ENCODE data around the gene OPRD1. TPM values are rescaled to one million over a fixed set of nuclear protein-coding genes. Genes with fewer than 3 reads are reported as not detected.
A peak's percentile ranks its signal among the peaks of the same experiment; 100 is the strongest.

Gene OPRD1
- total RNA-seq, 1 donor from 2014 or later, result not detected

- no peak for ATAC-seq
- TF ChIP-seq, protein P1, sequence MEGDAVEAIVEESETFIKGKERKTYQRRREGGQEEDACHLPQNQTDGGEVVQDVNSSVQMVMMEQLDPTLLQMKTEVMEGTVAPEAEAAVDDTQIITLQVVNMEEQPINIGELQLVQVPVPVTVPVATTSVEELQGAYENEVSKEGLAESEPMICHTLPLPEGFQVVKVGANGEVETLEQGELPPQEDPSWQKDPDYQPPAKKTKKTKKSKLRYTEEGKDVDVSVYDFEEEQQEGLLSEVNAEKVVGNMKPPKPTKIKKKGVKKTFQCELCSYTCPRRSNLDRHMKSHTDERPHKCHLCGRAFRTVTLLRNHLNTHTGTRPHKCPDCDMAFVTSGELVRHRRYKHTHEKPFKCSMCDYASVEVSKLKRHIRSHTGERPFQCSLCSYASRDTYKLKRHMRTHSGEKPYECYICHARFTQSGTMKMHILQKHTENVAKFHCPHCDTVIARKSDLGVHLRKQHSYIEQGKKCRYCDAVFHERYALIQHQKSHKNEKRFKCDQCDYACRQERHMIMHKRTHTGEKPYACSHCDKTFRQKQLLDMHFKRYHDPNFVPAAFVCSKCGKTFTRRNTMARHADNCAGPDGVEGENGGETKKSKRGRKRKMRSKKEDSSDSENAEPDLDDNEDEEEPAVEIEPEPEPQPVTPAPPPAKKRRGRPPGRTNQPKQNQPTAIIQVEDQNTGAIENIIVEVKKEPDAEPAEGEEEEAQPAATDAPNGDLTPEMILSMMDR (IDR thresholded peaks at IDR 0.05), result no peak
- H3K27ac ChIP-seq, result no peak overlapping the region
- H3K4me1 ChIP-seq, result no peaks in the 10 kb centered on the region
- intact Hi-C loops (cut with DNase I), result no loop called here
- H3K4me3 ChIP-seq, result no peak overlapping the region
- no peak for DNase-seq
- no peaks in the 10 kb centered on the region for H3K36me3 ChIP-seq
- H3K9me3 ChIP-seq, result no peaks in the 10 kb centered on the region
- H3K27me3 ChIP-seq, result peaks cover 6% of the 10 kb centered on the region
Observed at GRCh38 chr1:28855046-28855445, 43.1 kb downstream of the OPRD1 start.

- DNase-seq (no peak), ATAC-seq (peak; percentile 58)
Observed at GRCh38 chr1:28855469-28855951, 43.5 kb downstream of the OPRD1 start.

GRCh38 chr1:28855969-28856368 lies 44.0 kb downstream of the OPRD1 start:
- Histone ChIP-seq H3K9me3 (no peaks in the 10 kb centered on the region), H3K27me3 (peaks cover 6% of the 10 kb centered on the region), H3K4me1 (no peaks in the 10 kb centered on the region), H3K4me3 (no peak overlapping the region), H3K36me3 (no peaks in the 10 kb centered on the region), H3K27ac (no peak overlapping the region)
- intact Hi-C loops (cut with DNase I), result no loop called here
- DNase-seq (no peak), ATAC-seq (no peak)
- TF ChIP-seq, protein P1 (IDR thresholded peaks at IDR 0.05), result no peak

More at GRCh38 chr1:28855469-28855951, 43.5 kb downstream of the OPRD1 start:
- Histone ChIP-seq H3K4me1 (no peaks in the 10 kb centered on the region), H3K27ac (no peak overlapping the region), H3K4me3 (no peak overlapping the region), H3K9me3 (no peaks in the 10 kb centered on the region), H3K27me3 (peaks cover 6% of the 10 kb centered on the region), H3K36me3 (no peaks in the 10 kb centered on the region)
- TF ChIP-seq, protein P1 (IDR thresholded peaks at IDR 0.05), result no peak
- intact Hi-C loops (cut with DNase I), result no loop called here

DNA sequence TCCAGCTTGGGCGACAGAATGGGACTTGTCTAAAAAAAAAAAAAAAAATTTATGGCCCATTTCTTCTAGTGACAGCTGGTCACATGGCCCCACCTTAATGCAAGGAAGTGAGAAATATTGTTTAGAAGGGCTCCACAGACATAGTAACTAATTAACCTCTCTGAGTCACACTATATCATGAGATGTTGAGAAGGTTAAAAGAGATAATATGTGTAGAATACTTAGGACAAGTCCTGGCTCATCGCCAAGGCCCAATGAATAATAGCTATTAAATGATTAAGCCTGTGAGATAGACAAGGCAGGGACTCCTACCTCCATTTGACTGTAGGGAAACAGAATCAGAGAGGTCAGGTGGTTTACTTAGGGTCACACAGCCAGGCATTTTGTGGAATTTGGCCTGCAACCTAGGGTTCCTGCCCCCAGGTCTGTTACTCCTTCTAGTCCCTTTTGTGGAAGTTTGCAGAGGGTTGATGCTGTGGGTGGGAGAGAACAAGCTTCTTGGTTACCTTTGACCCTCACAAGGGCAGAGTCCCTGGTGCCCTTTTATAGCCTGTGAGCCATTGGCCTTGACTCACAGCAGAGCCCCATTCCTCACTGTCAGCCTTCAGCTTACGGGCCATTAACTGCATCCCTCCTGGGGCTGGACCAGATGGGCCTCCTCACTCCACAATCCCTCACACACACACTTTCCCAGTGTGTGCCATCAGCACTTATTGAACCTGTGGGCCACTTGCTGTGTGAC lies 48.5 kb downstream of the OPRD1 start:
- intact Hi-C loops (cut with DNase I), result no loop called here
- Histone ChIP-seq H3K4me1 (no peaks in the 10 kb centered on the region), H3K36me3 (no peaks in the 10 kb centered on the region), H3K27ac (no peak overlapping the region), H3K27me3 (no peaks in the 10 kb centered on the region), H3K4me3 (no peak overlapping the region), H3K9me3 (no peaks in the 10 kb centered on the region)
- ATAC-seq (no peak), DNase-seq (no peak)
- TF ChIP-seq, protein P1 (IDR thresholded peaks at IDR 0.05), result no peak

DNA sequence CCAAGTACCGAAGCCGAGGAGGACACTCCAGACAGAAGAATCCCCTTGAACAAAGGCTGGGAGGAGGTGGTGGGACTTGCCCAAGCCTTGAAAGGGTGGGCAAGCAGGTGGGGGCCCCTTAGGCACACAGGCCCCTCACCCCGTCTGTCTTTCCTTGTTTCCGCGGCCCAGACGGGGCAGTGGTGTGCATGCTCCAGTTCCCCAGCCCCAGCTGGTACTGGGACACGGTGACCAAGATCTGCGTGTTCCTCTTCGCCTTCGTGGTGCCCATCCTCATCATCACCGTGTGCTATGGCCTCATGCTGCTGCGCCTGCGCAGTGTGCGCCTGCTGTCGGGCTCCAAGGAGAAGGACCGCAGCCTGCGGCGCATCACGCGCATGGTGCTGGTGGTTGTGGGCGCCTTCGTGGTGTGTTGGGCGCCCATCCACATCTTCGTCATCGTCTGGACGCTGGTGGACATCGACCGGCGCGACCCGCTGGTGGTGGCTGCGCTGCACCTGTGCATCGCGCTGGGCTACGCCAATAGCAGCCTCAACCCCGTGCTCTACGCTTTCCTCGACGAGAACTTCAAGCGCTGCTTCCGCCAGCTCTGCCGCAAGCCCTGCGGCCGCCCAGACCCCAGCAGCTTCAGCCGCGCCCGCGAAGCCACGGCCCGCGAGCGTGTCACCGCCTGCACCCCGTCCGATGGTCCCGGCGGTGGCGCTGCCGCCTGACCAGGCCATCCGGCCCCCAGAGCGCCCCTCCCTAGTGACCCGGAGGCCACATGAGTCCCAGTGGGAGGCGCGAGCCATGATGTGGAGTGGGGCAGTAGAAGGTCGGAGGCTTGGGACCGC lies 50.8 kb downstream of the OPRD1 start:
- H3K9me3 ChIP-seq, result no peaks in the 10 kb centered on the region
- TF ChIP-seq, protein P1 (IDR thresholded peaks at IDR 0.05), result no peak
- no peaks in the 10 kb centered on the region for H3K4me1 ChIP-seq
- no peaks in the 10 kb centered on the region for H3K27me3 ChIP-seq
- no peaks in the 10 kb centered on the region for H3K36me3 ChIP-seq
- no peak overlapping the region for H3K4me3 ChIP-seq
- H3K27ac ChIP-seq, result no peak overlapping the region
- ATAC-seq, result no peak
- intact Hi-C loops (cut with DNase I), result no loop called here
- no peak for DNase-seq
